Activated CD4-positive, CD25-positive, alpha-beta regulatory T cell (primary cell): ENCODE measurements around the gene PPP2R1A.
A peak's percentile ranks its signal among the peaks of the same experiment; 100 is the strongest.
"Not testable (repeated sequence)": the region's sequence is repeated elsewhere in the genome, so short reads cannot be mapped to it uniquely, and the experiment has no call there.

ENCODE experiments used
- DNase-seq, 4 experiments: peaks; one replicate each; lab custom pipeline; 2025; lab: John Stamatoyannopoulos, UW

The PPP2R1A gene

GRCh38 chr19:52244021-52244420 is 54.2 kb downstream of the PPP2R1A start:
- DNase-seq: no peak

DNA sequence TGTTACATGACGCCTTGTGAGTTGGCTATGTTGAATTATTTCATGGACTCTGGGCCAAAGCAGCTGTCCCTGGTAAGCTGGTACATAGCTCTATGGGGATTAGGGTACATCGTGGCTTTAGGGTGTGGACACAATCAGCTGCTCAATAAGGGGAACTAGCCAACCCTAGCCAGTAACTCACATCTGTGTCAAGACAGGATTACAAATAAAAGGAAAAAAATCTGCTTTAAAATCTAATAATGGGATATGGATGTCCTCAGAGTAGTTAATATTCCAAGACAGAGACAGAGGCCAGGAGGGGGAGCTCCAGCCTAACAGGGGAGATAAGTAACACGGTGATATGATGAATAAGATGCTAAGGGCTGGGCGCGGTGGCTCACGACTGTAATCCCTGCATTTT is 58.4 kb downstream of the PPP2R1A start:
- peak; percentile 16 to 39 (median 28) for DNase-seq

- no peak for DNase-seq
Observed at GRCh38 chr19:52258426-52258825, 68.6 kb downstream of the PPP2R1A start.

DNA sequence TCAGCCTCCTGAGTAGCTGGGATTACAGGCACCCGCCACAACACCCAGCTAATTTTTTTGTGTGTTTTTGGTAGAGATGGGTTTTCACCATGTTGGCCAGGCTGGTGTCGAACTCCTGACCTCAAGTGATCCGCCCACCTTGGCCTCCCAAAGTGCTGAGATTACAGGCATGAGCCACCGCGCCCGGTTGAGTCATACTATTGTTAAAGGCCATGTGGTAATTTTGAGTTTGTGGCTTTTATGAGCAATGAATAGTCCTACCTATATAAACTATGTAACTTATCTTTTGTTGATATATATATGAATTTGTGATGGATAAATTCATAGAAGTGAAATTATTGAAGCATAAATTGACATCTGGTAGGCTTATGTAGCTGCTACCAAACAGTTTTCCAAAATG is 75.7 kb downstream of the PPP2R1A start:
- DNase-seq: not testable (repeated sequence)

DNA sequence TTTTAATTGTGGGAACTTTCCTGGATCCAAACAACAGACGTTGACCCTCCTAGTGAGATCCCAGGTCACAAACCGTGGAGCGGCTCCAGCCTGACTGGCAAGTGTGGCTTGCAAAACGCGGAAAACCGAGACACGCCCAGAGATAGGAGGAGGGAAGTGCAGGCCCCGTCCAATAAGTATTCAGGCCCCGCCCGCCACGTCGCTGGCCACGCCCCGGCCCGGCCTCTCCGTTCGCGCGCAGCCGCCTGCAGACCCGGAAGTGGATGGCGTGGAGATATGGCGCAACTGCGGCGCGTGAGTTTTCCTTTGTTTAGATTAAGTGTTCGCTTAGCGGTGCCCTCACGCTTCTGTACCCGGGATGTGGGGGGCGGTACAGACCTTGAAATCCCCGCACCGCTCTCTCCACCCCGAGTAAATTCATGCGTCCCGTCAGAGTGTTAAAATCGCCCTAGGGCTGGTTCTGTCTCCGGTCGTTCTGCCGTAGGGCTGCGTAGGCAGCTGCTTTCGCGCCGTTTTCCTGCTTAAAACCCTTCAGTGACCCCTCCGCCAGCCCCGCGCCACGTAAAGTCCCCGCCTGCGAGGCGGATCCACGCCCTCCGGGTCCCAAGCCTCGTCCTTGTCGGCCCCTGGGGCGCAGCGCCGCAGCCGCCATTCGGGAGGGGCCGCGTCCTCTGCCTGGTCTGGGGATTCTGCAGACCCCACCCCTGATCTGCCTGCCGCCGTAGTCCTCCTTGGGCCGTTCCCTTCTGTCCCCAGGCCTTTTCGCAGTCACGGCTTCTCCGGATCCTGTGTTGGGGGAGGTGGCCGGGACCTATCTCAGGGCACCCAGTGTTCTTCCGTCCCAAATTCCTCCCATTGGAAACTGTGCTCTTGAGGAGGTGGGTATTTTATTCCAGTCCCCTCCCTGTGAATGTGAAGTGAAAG is 79.7 kb downstream of the PPP2R1A start, which contains the start of gene ZNF766:
Gene ZNF766 (plus strand): TSS at position 250 of the 924 bp plus-strand sequence. CDS start 27 bp downstream, at position 277.
- peak; percentile 93 to 96 (median 94) for DNase-seq

DNA sequence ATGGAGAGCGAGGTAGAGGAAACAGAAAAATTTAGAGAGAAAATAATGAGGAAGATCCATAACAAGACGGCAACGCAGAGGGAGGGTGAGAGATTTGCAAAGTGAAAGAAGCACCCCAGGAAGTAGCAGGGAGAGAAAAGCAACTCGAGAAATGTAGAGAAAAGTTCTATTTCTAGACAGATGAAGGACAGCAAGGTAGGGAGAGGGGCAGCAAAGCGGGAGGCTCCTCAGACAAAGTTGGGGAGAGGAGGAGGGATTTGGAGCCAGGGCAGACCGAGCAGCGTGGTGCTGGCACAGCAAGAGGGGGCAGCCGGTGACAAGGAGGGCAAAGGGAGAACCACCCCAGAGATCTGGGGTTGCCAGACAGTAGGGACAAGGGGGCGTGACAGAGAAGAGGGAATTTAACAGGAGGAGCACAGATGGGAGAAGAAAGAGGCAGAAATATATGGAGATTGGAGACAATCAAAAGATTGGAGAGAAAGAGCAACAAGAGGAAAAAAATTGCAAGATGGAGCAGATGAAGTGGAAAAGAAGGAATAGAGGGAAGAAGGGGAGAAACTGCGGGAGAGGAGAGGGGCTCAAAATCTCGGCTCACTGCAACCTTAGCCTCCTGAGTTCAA is 80.5 kb downstream of the PPP2R1A start:
- DNase-seq: no peak

DNA sequence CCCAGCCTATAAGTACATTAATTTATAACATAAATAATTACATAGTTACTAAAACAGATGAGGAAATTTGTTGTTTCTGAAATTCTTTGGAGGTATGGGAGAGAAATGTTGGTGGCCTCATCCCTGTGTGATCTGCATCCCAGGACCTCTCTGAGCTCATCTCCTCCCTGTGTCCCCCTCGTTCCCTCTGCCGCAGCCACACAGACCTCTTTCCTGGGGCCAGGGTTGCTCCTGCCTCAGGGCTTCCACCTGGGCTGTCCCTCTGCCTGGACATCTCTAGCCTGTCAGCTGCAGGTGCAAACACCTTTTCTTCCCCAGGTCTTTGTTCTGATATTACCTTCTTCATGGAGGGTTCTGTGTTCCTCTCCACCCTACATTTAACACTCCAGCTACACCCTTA is 83.4 kb downstream of the PPP2R1A start:
- DNase-seq: no peak

DNA sequence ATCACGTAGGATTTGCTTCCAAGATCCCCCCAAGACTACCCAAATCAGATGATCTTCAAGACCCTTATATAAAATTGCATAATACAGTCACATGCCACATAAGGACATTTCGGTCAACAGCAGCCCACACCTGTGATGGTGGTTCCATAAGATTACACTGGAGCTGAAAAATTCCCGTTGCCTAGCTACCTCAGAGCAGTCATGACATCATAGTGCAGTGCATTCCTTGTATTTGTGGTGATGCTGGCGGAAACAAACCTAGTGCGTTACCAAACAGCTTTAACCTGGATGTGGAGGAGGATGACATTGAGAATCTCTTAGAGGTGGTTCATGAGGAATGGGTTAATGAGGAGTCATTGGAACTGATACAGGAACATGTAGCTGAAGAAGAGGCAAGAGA is 84.3 kb downstream of the PPP2R1A start:
- no peak for DNase-seq

DNA sequence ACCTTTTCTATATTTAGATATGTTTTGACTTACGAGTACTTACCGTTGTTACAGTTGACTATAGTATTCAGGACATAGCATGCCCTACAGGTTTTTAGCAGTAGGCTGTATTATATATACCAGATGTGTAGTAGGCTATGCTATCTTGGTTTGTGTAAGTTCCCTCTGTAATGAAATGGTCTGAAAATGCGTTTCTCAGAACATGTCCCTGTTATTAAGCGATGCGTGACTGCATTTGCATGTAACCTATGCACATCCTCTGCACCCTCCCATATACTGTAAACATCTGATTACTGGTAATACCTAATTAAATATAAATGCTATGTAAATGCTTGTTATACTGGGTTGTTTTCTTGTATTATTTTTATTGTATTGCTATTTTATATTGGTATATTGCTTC is 86.1 kb downstream of the PPP2R1A start:
- no peak for DNase-seq

- DNase-seq: no peak
Observed at GRCh38 chr19:52277471-52277870, 87.6 kb downstream of the PPP2R1A start.
